Left lobe of liver (tissue), 2 donors: ENCODE results near the gene SPINK7. TPM values are rescaled to one million over a fixed set of nuclear protein-coding genes. Genes with fewer than 3 reads are reported as not detected.
A peak's percentile ranks its signal among the peaks of the same experiment; 100 is the strongest.
"Not testable (repeated sequence)": the region's sequence is repeated elsewhere in the genome, so short reads cannot be mapped to it uniquely, and the experiment has no call there.

Experiments
- ATAC-seq: fragments of 200-7000 bp; cut with Tn5 transposase; one replicate; pipeline ENCODE4 v1.9.1; 2020; ENCODE audit warnings: mild to moderate bottlenecking, moderate library complexity
- DNase-seq: peaks from one replicate; pipeline ENCODE4 v3.0.0-alpha.2; 2020; ENCODE audit warnings: low spot score
- total RNA-seq: library from RNA; stranded (reverse); gene quantifications from one replicate; pipeline ENCODE4 v1.2.1, GENCODE V29; 2021
- donor health status: DM: no; HTN: no; CAD: no; lungs with moderate emphysema.
- donor health status: DM: no; HTN: yes; CAD: no.

SPINK7 gene
- total RNA-seq = not detected

- DNase-seq (no peak), ATAC-seq (no peak)
Observed at GRCh38 chr5:148312153-148312552, at the start of gene SPINK7. TSS of gene SPINK7 (plus strand) at chr5:148312423. CDS start at chr5:148312484, 61 bp downstream.

- no peak for ATAC-seq
- DNase-seq = no peak
Observed at GRCh38 chr5:148267962-148268361, 44.3 kb upstream of the SPINK7 start.

DNA sequence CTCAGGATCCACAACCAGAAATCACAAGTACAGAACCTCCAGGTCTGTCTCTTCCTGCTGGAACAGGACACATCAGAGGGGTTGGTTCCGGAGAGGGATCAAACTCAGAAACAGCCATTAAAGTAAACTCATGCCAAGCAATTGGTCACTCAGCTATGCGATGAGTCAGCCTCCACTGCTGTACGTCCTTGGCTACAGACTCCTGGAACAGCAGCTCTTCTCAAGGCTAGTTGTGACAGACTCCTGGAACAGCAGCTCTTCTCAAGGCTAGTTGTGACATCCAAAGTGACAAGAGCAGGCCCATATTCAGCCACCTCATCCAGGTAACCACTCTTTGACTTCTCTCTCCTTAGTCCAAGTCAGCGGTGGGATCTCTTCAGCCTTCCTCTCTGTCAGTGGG, 43.7 kb upstream of the SPINK7 start, which contains the start of gene SPINK13:
Gene SPINK13 (plus strand): TSS at position 229 of the 400 bp plus-strand sequence. CDS start 1,279 bp downstream, outside the sequence.
- no peak for DNase-seq
- ATAC-seq = no peak

GRCh38 chr5:148275129-148275528, 37.1 kb upstream of the SPINK7 start:
- ATAC-seq, DNase-seq: not testable (repeated sequence)

- not testable (repeated sequence) for DNase-seq, ATAC-seq
Observed at GRCh38 chr5:148280893-148281292, 31.3 kb upstream of the SPINK7 start.

GRCh38 chr5:148281336-148281735, 30.9 kb upstream of the SPINK7 start:
- not testable (repeated sequence) for DNase-seq, ATAC-seq

DNA sequence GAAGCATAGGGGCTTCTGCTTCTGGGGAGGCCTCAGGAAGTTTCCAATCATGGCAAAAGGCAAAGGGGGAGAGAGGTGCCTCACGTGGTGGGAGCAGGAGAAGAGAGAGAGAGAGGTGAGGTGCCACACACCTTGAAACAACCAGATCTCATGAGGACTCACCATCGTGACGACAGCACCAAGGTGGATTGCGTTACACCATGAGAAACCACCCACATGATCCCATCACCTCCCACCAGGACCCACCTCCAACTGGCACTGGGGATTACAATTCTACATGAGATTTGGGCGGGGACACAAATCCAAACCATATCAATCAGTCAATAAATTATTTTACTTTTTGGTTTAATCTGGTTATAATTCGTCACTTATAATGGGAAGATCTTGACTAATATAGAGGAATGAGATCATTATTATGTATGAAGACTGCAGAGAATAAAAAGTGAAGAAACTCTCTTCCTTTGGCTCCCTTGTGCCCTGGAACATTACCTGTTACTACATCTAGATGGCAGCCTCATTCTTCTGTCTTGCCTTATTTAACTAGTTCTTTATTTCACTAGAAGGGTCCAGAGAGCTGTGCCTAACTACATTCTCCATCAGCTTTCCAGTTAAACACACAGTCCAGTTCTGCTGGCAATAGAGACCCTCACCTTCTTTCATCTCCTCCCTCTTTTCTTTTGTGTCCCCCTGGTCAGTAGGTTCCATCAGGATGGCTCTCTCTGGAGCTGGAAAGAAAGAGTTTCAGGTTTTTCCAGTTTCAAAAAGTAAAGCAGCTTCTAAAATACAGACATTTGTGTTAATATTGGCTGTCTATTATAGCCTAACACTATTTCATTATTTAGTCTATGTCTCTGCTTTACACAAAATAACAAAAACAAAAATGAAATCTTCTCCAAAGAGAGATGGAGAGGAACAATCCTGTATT, 21.7 kb upstream of the SPINK7 start:
- no peak for DNase-seq
- ATAC-seq = peak; percentile 65

- no peak for DNase-seq
Observed at GRCh38 chr5:148297731-148298130, 14.5 kb upstream of the SPINK7 start.

DNA sequence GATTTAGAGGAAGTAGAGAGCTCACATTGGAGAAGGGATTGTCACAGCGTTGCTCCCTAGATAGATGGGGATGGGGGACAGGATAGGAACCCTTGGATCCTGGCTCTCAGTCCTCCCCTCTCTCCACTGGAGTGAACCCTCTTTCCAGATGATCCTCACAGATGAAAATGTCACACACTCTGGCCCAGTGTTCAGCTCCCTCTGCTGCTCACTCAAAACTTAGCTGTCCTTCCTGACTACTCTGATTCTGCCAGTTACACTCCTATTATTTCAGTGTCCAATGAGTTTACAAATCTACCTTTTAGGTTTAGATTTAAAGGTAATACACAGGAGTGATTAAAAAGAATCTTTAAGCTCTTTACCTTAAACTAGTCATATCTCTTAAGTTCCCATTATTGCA, 5.8 kb upstream of the SPINK7 start:
- ATAC-seq = no peak
- DNase-seq = no peak

More at GRCh38 chr5:148297731-148298130, 14.5 kb upstream of the SPINK7 start:
- ATAC-seq = no peak

- DNase-seq = no peak
- no peak for ATAC-seq
Observed at GRCh38 chr5:148309019-148309418, 3.2 kb upstream of the SPINK7 start.

GRCh38 chr5:148309746-148310145, 2.5 kb upstream of the SPINK7 start:
- DNase-seq (no peak), ATAC-seq (no peak)

DNA sequence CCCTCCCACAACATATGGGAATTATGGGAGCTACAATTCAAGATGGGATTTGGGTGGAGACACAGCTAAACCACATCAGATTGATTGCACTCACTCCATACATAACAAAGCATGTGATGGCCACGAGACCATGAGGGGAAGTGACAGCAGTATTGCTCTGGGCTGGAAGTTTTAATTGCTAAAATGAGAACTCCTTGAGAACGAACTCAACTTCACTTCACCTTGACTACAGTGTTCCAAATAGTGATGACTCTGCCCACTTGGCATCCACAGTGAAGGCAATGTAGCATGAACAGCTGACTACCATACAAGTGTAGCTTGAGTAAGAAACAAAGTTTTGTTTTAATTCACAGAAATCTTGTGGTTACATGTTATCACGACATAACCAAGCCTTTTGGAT, 739 bp upstream of the SPINK7 start:
- ATAC-seq = no peak
- DNase-seq = no peak

GRCh38 chr5:148314187-148314586, 2.0 kb downstream of the SPINK7 start:
- DNase-seq (no peak), ATAC-seq (peak; percentile 70)

DNA sequence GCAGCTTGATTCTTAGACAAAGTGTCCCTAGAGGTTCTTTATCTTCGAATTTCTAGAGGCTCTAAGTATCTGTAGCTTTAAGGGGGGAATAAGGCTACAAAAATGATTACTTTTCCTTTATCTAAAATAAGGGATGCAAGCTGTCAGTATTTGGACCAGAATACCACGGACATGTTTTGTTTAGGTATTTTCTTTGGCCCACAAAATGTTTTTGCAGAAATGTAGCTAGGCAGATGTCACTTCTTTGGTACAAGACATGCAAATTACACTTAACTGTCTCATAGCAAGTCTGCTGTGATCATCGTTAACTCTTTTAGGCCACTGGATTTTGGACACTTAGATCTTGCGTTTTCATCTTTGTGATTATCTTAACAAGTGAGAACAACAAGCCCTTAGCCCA, 2.5 kb downstream of the SPINK7 start:
- no peak for ATAC-seq

GRCh38 chr5:148320011-148320963, 8.1 kb downstream of the SPINK7 start:
- DNase-seq, ATAC-seq: not testable (repeated sequence)

More for the DNA sequence above, 2.5 kb downstream of the SPINK7 start:
- DNase-seq = no peak

GRCh38 chr5:148333262-148333849, 21.1 kb downstream of the SPINK7 start:
- DNase-seq (no peak), ATAC-seq (no peak)

GRCh38 chr5:148335259-148335658, 23.0 kb downstream of the SPINK7 start, which contains the start of gene SPINK9:
TSS of gene SPINK9 (plus strand) at chr5:148335559. CDS start at chr5:148335614, 55 bp downstream.
- ATAC-seq (no peak), DNase-seq (no peak)

GRCh38 chr5:148336704-148337435, 24.6 kb downstream of the SPINK7 start:
- no peak for ATAC-seq
- no peak for DNase-seq

GRCh38 chr5:148342371-148343045, 30.3 kb downstream of the SPINK7 start:
- DNase-seq = no peak
- no peak for ATAC-seq
